Effector CD4-positive, alpha-beta T cell (primary cell): ENCODE results near the gene ATM.
"Not testable (repeated sequence)": the region's sequence is repeated elsewhere in the genome, so short reads cannot be mapped to it uniquely, and the experiment has no call there.

Experiments used
- DNase-seq: peaks from one replicate; pipeline ENCODE4 v3.0.0-alpha.2; 2020

The ATM gene

GRCh38 chr11:108223348-108224149, 682 bp downstream of the ATM start:
- DNase-seq = peak; percentile 9

- DNase-seq = no peak
Observed at GRCh38 chr11:108224366-108224765, 1.5 kb downstream of the ATM start.

DNA sequence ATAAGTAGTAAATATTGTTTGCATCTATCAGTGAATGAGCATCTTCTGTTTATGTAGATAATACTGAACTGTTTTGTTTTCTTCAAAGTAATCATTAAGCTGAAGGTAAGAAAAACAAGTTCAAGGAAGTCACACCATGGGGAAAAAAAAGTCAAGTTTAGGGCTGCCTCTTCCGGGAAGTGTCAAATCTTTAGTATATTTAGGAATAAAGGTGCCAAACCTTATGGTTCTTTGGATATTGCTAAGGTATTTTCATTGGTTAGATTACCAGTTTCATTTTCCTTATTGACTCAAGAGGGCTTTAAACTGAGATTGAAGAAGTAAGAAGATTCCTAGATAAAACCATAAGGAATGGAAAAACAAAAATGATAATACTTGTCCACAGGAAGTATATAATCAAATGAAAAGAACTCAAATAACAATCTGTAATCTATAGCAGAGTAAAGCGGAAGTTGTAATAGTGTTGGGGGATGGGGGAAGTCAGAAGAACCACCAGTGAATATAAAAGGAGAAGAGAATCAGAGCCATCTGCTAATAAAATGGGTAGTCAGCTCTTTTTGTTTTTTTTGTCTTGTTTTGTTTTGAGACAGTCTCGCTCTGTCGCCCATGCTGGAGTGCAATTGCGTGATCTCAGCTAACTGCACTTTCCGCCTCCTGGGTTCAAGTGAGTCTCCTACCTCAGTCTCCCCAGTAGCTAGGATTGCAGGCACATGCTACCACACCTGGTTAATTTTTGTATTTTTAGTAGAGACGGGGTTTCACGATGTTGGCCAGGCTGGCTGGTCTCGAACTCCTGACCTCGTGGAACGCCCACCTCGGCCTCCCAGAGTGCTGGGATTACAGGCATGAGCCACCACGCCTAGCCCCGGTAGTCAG, 2.3 kb downstream of the ATM start:
- DNase-seq = peak; percentile 25

DNA sequence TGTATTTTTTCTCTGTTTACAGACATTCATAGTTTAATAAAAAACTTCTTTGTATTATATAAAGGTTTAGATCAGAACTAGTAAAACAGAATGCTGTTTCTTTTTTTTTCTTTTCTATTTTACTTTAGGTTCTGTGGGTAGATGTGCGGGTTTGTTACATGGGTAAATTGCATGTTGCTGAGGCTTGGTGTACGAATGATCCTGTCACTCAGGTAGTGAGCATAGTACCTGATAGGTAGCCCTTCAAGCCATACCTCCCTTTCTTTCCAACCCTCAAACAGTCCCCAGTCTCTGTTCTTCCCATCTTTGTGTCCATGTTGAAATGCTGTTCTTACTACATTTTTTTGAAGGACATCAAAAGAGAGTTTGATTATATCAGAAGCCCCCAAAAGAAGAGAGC, 3.2 kb downstream of the ATM start:
- no peak for DNase-seq

- no peak for DNase-seq
Observed at GRCh38 chr11:108228251-108228650, 5.4 kb downstream of the ATM start.

DNA sequence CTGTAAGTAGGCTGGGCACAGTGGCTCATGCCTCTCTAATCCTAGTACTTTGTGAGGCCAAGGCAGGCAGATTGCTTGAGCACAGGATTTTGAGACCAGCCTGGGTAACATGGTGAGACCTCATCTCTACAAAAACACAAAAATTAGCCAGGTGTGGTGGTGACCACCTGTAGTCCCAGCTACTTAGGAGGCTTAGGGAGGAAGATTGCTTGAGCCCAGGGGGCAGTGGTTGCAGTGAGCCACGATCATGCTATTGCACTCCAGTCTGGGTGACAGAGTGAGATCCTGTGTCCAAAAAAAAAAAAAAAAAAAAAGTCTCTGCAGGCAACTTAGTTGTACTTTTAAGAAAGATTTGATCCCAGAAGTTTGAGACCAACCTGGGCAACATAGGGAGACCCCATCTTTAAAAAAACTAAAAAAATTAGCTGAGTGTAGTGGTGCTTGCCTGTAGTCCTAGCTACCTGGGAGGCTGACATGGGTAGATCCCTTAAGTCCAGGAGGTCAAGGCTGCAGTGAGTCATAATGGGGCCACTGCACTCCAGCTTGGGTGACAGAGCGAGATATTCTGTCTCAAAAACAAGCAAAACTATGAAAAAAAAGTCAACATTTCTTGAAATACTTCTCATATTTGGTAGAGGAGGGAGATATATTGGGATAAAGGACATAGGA, 10.5 kb downstream of the ATM start:
- no peak for DNase-seq

GRCh38 chr11:108235192-108235591, 12.3 kb downstream of the ATM start:
- no peak for DNase-seq

- DNase-seq = no peak
Observed at GRCh38 chr11:108235633-108236032, 12.8 kb downstream of the ATM start.

GRCh38 chr11:108237058-108237481, 14.2 kb downstream of the ATM start:
- no peak for DNase-seq

GRCh38 chr11:108239076-108239475, 16.2 kb downstream of the ATM start:
- no peak for DNase-seq

DNA sequence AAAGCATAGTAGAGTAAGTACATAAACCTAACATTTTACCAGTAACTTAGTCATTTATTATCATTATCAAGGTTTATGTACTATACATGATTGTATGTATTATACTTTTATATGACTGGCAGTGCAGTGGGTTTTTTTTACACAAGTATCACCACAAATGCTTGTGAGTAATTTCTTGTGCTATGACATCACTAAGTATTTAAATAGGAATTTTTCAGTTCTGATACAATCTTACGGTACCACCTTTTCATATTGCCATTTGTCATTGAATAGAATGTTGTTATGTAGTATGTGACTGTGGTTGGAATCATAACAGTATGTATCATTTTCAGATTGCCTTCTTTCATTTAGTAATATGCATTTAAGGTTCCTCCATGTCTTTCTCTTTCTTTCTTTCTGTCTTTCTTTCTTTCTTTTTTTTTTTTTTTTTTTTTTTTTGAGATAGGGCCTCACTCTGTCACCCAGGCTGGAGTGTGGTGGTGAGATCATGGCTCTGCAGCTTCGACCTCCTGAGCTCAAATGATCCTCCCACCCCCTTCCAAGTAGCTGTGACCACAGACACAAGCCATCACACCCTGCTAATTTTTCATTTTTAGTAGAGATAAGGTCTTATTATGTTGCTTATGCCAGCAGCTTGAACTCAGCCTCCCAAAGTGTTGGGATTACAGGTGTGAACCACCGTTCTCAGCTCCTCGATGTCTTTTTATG, 18.6 kb downstream of the ATM start:
- DNase-seq = no peak

GRCh38 chr11:108242422-108242821, 19.6 kb downstream of the ATM start:
- DNase-seq = no peak

- DNase-seq = no peak
Observed at GRCh38 chr11:108246308-108246707, 23.4 kb downstream of the ATM start.

DNA sequence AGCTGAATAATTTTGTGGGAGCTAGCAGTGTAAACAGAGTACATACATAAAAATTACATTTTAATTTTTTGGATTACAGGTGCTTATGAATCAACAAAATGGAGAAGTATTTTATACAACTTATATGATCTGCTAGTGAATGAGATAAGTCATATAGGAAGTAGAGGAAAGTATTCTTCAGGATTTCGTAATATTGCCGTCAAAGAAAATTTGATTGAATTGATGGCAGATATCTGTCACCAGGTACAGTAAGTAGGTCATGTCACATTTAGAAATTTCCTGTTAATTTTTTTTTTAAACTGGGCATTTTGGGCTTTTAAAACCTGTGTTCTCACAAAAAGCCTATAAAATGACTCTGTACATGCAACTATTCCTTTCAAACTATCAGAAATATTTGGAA, 24.0 kb downstream of the ATM start:
- no peak for DNase-seq

DNA sequence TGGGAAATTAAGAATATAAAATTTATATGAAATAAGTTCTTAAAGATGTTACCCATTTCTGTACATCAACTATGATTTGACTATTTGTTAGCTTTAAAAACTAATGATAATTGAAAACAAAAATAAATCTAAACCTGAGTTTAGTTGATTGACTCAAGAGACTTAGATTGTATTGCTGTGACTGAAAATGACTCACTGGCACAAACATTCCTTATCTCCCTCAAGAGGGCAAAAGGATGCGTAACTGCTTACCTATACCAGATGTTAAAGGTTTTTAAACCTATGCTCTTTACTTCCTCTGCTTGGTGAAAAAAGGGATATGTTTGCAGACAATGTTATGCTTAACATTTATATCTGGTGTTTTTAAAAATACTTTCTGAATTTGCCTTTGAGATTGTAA, 30.3 kb downstream of the ATM start:
- no peak for DNase-seq

- no peak for DNase-seq
Observed at GRCh38 chr11:108269583-108269982, 46.7 kb downstream of the ATM start.

DNA sequence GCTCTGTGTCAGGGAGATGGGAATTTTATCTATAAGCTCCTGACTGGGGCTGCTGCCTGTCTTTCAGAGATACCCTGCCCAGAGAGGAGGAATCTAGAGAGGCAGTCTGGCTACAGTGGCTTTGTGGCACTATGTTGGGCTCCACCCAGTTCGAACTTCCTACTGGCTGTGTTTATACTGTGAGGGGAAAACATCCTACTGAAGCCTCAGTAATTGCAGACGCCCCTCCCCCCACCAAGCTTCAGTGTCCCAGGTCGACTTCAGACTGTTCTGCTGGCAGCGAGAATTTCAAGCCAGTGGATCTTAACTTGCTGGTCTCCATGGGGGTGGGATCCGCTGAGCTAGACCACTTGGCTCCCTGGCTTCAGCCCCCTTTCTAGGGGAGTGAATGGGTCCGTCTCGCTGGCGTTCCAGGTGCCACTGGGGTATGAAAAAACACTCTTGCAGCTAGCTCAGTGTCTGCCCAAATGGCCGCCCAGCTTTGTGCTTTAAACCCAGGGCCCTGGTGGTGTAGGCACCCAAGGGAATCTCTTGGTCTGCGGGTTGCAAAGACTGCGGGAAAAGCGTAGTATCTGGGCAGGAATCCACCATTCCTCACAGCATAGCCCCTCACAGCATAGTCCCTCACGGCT, 54.2 kb downstream of the ATM start:
- not testable (repeated sequence) for DNase-seq

GRCh38 chr11:108278546-108278945, 55.7 kb downstream of the ATM start:
- DNase-seq = no peak

GRCh38 chr11:108278954-108279353, 56.1 kb downstream of the ATM start:
- DNase-seq = no peak

DNA sequence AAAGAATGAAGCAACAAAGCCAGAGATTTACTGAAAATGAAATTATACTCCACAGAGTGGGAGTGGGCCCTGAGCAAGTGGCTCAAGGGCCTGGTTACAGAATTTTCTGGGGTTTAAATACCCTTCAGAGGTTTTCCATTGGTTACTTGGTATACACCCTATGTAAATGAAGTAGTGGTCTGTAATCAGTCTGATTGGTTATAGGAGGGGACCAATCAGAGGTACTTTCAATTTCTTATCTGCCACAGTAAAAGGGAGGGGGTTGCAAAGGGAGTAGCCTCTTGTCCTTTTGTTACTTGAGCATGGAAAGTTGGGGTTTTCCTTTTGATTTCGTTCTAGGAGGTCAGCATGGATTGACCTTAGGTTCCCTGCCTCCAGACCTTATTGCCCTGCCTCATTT, 63.5 kb downstream of the ATM start:
- no peak for DNase-seq

DNA sequence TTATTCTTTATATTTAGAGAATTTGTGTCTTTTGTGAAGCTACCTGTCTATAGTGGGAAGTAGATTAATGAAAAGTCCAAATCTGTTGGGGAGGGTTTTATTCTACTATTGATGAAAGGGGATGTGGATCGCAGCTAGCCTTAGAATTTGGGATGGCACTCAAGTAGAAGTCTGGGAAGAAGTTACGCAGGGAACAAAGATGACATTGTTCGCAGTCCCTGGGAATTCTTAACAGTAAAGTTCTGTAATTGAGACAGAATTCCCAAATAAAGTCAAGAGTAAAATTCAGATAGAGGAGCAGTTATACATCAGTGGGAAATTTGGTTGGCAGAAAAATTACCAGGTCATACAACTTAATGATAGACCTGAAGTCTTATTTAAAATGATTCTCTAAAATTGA, 64.1 kb downstream of the ATM start:
- no peak for DNase-seq

DNA sequence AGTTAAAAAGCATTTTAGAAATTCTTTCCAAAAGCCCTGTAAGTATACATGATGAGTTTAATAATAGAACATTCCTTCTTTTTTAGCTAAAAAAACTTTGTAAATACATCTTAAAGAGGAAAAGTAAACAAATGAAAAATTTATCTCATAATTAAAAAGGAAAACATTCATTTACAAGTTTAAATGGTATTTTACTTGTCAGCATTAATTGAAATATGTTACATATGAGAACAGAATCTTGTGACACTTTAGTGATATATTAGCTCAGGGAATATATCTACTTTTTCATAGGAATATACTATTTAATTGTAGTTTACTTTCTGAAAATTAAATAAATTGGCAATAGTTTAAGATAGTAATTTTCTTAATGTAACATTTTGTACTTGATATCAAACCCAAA, 66.2 kb downstream of the ATM start:
- DNase-seq = not testable (repeated sequence)
